GM19468 (cell line): ENCODE measurements around the gene SSX2IP.
"Not testable (repeated sequence)": the region's sequence is repeated elsewhere in the genome, so short reads cannot be mapped to it uniquely, and the experiment has no call there.

Experiments
- ATAC-seq: cut with Tn5 transposase; IDR thresholded peaks from one replicate; pipeline ENCODE4 v1.9.1; 2021; ENCODE audit warnings: mild to moderate bottlenecking, moderate library complexity, moderate number of reproducible peaks; ENCODE audit not compliant: unreplicated experiment; ENCODE audit errors: extremely low read depth

The SSX2IP gene

DNA sequence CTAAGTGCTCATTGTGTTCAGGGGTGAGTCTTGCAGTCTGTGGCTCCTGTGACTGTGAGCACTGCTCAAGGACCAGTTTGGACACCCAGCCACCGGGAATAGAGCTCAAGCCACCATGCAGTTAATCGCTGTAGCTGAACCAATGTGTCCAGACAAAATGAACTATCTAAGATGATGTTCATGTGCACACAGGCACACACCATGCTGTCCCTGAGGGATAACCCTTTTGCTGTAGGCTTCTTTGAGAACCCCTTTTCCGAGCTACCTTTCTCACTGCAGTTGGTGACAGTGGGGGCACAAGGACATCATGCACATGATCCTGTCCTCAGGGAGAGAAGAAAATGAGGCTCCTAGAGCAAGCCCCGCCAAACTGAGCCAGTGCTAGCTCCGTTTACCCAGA lies 65.4 kb downstream of the SSX2IP start:
- no peak for ATAC-seq

DNA sequence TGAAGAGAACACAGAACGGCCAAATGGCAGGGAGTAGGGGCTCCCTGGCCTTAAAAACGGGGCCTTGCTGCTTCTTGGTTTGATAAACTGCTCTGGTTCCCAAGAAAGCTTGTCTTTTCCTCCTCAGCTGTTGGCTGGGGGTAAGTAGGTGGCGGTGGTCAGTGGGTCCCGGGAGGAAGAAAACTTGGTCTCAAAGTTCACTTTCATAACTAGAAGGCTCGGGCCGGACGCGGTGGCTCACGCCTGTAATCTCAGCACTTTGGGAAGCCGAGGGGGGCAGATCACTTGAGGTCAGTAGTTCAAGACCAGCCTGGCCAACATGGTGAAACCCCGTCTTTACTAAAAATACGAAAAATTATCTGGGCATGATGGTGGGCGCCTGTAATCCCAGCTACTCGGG lies 68.7 kb downstream of the SSX2IP start:
- no peak for ATAC-seq

DNA sequence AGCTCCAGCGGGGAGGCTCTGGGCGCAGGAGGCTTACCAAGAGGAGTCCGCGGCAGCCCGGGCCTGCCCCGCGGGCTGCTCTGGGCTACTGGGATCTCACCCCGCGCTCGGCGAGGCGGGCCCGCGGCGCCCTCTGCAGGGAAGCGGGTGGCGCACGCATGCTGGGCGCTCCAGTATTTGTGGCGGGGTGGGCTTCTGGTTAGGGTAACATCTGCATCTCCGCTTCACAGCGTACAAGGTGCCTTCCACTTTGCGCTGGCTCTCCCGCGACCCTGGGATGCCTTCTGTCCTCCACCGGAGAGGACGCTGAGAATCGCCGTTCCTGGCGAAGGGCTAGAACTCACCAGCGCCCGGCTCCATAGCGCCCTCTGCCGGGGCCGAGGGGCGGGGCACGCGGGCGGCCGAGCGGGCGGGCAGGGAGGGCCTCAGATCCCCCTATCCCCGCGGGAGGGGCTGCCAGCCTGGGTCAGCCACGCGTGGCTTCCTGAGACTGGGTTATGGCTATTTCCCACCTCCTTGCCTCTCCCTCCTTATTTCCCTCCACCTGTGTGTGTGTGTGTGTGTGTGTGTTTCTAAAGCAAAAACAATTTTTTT lies 69.4 kb downstream of the SSX2IP start:
- peak; percentile 89 for ATAC-seq

DNA sequence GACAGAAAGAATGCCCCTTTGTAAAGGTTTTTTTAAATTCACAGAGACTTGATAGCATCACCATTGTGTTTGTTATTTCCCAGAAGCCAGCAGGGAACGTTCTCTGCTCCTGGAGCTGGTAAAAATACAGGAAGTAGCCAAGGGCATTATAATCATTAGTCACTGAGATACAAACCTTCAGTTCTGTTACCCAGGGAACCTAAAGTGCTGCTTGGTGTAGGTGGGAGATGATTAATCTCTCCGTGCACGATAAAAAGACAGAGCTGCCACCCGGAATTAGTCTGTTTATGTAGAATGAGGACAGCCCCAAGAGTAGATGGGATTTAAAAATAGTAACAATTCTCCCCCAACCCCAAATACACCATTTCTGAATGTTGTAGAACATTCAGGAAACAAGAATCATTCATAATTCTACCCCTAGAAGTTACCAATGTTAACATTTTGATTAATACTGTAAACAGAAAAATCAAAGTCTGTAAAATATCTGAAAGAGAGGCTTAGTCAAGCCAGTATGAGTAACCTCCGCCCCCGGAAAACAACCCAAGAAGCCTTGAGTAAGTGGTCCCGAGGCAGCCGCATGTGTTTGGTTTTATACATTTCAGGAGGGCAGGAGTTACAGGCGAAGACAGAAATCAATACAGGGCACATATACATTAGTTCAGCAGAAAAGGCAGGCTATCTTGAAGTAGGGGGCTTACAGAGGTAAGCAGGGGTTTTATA lies 70.7 kb downstream of the SSX2IP start:
- no peak for ATAC-seq

DNA sequence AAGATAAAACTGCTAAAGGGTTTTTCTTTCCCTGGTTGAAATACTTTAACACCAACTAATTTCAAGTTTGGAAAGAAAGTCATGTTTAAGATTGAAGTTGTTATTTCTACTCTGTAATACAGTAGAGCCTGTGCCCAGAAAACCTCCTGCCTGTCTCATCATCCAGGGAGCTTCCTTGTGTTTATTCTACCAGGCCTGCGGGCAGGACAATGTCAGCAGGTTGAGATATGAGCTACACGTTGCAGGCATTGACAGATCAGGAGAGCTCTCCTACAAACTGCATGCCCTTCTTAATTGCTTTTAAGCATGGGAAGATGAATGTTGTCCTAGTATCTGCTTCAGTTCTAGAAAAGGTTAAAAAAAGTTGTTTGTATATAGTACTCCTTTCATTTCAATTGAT lies 72.9 kb downstream of the SSX2IP start:
- no peak for ATAC-seq

DNA sequence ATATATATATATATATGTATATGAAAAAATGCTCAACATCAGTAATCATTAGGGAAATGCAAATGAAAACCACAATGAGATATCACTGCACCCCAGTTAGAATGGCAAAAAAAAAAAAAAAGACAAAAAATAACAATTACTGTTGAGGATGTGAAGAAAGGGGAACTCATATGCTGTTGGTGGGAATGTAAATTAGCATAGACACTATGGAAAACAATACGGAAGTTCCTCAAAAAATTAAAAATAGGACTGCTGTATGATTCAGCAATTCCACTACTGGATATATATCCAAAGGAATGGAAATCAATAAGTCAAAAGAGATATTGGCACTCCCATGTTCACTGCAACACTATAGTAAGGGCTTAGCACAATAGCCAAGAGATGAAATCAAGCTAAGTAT lies 74.5 kb downstream of the SSX2IP start:
- no peak for ATAC-seq

DNA sequence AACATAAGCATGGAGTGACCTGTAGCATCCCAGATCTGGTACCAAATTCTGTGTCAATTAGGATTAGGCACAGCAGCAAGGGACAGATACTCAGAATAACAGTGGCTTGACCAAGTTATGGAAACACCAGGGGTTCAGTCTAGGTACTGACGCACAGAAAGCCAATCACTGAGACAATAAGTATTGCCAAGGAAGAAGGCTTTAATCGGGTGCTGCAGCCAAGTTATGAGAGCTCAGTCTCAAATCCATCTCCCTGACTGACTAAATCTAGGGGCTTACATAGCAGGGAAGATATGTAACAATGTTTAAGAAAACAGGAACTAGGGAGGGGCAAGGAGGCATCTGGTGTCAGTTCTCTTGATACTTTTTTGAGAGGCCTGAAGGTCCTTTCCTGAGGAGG lies 76.4 kb downstream of the SSX2IP start:
- no peak for ATAC-seq

DNA sequence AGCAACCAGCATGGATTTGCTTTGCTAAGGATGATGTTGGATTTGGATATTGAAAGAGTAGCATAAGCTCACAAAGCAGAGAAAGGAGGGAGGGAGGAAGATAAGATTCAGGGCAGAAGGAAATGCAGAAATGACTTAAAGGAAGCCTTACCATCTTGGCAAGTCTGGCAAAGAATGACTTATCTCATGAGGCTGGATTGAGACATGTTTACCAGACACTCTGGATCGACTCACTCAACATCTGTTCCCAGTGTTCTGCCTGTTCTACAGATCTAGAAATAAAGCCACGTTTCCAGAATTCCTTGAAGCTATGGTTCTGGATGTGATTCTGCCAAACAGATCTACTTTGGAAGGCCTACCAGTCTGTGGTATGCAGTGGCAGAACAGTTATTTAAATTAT lies 77.2 kb downstream of the SSX2IP start:
- ATAC-seq, result no peak

DNA sequence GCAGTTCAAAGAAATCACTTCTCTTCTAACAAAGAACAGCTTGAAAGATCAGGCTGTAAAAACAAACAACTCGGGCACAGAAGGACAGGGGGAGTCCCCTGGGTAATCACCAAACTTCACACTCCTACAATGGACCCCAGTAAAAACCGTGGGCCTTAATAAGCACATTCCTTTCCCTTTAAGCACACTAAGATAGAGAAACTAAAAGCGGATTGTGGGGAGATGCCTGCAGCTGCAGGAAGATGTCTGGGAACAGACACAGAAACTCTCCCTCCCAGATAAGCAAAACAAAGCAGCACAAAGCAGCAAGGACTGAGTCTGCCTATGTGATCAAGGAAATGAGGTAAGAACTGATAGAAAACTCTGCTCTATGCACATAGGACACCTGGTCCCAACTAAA lies 78.5 kb downstream of the SSX2IP start:
- ATAC-seq, result no peak

DNA sequence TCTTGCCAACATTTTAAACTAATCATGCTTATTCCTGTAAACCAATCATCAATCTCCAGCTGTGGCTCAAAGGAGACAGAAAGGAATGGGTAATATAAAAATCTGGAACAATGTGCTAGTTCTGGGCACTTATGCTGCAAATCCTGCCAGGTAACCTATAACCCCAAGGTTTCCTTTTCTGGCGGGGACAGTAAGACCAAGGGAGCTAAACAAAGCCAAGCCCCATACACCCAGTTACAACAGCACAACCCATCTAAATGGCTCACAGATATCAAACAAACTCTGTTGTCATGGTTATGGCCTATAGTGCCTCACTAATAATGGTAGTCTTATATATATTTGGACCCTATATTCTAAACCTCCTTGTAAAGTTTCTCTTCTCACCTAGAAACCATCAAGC lies 79.2 kb downstream of the SSX2IP start:
- no peak for ATAC-seq

DNA sequence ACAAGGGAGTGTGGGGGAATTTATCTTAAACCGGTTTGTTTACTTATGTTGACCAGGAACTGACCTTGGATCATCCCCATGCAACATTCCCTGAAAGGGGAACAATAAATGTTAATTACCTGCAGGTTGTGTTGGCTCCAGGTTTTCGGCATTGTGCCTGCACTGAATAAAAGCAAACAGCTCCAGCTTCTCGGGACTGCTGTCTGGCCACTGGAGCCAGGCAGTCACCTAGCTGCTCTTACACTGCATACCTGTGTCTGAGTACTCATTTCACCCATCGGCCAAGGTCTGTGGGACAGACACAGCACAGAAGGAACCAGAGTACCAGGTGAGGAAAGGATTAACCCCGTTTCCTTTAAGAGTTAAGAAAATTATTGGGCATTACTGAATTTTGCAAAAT lies 83.3 kb downstream of the SSX2IP start:
- ATAC-seq, result no peak

DNA sequence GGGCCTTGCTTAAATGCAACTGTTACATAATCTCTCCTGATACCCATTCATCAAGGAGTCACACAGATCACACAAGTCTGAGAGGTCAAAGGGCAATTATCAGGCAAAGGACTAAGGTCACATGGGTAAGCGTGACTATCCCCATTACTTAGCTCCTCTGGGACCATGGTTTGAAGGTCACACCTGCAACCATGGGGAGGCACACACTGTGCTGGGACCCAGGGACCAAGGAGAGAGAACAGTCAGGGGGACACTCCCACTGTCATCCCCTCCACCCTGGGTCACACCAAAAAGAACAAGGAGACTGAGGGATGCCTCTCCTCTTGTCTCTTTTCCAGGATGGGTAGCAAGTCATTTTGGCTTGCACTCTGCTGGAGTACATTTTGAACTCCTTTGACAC lies 85.1 kb downstream of the SSX2IP start:
- ATAC-seq, result no peak

DNA sequence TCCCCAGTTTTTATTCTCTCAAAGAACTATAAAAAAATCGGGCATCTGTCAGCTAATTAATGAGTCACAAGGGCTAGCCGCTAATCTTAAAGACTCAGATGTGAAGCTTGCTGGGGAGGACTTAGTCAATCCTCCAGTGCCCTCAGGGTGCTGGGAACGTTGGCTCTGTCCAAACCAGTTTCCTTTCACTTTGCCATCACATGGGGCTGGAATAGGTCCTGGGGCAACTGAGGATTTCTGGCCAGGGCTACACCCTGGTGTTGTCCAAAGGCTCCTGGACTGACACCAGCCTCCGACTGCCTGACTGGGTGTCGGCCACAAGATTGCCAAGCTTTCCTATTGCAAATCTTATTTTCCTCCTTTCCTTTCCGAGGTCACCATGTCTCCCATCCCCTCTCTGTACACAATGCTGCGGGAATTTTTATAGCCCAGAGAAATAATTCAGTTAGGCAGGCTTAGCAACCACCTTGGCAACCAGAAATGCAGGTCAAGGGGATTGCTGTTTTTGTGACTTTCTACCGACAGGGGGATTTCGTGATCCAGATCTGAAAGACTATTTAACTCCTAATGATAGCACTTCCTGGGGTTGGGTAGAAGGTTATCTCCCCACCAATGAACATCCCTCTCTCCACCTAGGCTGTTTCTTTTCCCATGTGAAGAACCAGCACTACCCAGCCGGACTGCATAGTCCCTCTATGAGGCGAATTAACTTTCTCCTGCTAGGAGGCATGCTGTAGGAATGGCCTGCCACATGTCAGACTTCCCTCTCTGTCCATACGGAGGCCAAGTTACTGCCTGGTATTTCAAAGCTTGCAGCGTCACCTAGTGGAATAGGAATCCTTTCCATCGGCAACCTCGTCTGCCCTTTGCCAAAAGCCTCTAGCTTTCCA lies 86.1 kb downstream of the SSX2IP start:
- no peak for ATAC-seq

DNA sequence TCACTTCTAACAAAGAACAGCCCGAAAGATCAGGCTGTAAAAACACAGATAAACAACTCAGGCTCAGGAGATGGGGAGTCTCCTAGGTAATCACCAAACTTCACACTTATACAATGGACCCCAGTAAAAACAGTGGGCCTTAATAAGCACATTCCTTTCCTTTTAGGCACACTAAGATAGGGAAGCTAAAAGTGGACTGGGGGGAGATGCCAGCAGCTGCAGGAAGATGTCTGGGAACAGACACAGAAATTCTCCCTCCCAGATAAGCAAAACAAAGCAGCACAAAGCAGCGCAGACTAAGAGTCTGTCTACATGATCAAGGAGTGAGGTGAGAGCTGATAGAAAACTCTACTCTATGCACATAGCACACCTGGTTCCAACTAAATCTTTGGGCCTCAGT lies 87.0 kb downstream of the SSX2IP start:
- no peak for ATAC-seq

DNA sequence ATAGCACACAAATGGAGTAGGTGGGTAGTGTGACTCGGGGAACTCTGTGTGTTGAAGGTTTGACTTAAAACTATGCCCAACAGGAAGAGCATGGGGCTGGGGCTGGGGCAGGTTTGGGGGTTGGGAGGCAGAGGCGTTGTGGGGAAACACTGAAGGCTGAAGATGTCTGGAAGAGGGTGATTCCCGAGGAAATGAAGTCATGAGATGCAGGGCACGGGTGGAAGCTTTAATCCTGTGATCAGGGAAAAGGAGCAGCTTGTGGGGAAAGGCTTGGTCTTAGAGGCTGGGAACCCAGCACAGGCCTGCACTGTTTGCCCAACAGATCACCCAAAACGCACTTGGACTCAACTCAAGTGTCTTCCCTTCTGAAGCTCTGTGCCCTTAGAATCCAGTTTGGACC lies 89.5 kb downstream of the SSX2IP start:
- ATAC-seq, result no peak

DNA sequence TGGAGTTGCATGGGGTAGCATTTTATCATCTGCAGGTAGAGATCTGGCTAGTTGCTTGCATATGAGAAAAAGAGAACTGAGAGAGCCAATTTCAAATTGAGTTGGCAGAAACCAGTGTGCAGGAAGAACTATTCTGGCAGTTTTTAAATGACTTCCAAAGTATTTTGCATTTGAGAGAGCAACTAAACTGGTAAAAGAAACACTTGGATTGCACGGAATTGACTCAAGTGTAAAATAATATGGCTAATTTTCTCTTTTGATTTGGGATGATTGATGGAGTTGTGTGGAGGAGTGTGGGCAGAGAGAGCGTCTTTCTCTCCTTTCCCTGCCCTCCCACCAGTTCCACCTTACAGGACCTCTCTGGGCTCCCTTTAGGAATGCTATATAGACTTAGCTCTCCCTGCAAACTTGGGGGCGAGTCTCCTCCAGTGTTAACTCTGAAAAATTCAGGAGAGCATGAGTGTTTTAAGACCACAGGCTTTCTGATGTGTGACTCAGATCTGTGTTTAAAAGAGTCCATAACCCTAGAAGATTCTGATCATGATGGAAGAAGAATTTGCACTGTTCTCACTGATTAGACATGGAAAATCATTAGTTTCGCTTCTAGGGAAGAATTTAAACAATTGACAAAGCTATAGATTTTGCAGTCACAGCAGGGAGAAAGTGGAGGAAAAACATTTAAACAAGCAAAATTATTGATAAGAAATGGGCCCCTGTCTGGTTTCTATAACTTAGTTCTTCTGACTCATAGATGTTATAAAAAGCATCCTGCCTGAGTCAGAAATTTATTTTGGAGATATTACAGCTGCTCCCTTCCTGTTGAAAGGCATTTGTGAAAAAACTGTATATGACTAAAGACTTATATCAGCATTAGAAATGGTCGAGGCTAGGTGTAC lies 91.2 kb downstream of the SSX2IP start:
- peak; percentile 43 for ATAC-seq

DNA sequence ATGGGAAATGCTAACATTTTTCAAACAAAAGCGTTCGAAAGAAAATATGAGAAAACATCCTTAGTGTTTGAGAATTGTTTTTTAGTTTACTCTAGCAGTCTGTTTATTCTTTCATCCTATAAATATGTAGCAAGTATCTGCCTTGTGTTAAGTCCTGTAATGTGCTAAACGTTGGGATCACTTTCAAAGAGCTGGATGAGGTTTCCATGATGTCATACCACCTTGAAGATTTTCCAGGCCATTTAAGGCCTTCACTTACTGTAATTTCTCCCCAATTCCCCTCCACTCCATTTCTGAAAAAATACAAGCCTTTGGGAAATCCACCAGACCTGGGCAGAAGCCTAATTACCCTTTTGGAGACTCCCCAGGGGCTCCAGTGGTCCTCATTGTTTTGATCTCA lies 91.8 kb downstream of the SSX2IP start:
- no peak for ATAC-seq

DNA sequence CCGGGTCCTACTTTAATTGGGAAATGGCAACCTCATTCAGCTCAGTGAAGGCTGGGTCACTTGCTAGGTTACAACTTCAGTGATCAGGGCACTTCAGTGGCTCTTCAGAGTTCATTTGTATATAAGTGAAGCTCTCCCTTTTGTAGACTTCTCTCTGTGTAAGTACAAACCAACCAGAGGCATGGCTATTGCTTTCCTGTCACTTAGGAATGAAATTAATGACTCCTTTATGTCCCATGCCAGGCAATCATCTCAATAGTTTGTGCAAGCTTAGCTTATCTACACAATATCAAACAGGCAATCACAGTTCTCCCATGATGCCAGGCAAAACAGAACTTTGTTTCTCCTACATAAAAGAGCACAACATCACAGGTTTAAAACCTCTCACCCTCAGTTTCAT lies 93.2 kb downstream of the SSX2IP start:
- ATAC-seq, result no peak

DNA sequence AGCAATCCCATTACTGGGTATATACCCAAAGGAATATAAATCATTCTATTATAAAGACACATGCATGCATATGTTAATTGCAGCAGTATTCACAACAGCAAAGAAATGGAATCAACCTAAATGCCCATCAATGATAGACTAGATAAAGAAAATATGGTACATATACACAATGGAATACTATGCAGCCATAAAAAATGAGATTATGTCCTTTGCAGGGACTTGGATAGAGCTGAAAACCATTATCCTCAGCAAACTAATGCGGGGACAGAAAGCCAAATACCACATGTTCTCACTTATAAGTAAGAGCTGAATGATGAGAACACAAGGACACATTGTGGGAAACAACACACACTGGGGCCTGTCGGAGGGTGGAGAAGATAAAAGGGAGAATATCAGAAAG lies 95.3 kb downstream of the SSX2IP start:
- not testable (repeated sequence) for ATAC-seq
